Suprapubic skin (tissue), 3 donors: ENCODE results near the gene RANGRF.

Source experiments
- EP300 ChIP-seq: sonication (generic); formaldehyde crosslinking; IDR thresholded peaks from one replicate; pipeline ENCODE4 v1.6.1; 2017; ENCODE audit warnings: antibody characterized with exemption
- POLR2A ChIP-seq, 2 donors: fragments of 450-650 bp; IDR thresholded peaks; one replicate each; pipeline ENCODE4 v1.6.1; 2017; ENCODE audit warnings: antibody characterized with exemption in 2 of 2, mild to moderate bottlenecking in 2 of 2, moderate library complexity in 2 of 2
- TF ChIP-seq, protein P1 (sequence below), 2 donors: fragments of 200-600 bp in 1 of 2; fragments of 450-650 bp in 1 of 2; sonication (generic) in 1 of 2; IDR thresholded peaks; one replicate each; pipeline ENCODE4 v1.5.1; 2016 to 2019; ENCODE audit warnings: antibody characterized with exemption in 2 of 2, mild to moderate bottlenecking in 1 of 2, moderate library complexity in 1 of 2

DNA sequence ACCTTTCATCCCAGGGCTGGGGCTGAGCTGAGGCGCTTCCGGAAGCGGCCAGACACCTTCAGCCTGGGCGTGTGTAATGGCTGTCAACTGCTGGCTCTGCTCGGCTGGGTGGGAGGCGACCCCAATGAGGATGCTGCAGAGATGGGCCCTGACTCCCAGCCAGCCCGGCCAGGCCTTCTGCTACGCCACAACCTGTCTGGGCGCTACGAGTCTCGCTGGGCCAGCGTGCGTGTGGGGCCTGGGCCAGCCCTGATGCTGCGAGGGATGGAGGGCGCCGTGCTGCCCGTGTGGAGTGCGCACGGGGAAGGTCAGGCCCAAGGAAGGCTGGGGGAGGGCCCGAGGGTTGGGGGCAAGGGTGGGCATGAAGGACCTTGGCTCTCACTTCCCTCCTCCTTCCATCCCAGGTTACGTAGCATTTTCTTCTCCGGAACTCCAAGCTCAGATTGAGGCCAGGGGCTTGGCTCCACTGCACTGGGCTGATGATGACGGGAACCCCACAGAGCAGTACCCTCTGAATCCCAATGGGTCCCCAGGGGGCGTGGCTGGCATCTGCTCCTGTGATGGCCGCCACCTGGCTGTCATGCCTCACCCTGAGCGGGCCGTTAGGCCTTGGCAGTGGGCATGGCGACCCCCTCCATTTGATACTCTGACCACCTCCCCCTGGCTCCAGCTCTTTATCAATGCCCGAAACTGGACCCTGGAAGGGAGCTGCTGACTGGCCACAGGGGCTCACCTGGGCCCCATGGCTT lies 19.7 kb upstream of the RANGRF start:
- TF ChIP-seq, protein P1, sequence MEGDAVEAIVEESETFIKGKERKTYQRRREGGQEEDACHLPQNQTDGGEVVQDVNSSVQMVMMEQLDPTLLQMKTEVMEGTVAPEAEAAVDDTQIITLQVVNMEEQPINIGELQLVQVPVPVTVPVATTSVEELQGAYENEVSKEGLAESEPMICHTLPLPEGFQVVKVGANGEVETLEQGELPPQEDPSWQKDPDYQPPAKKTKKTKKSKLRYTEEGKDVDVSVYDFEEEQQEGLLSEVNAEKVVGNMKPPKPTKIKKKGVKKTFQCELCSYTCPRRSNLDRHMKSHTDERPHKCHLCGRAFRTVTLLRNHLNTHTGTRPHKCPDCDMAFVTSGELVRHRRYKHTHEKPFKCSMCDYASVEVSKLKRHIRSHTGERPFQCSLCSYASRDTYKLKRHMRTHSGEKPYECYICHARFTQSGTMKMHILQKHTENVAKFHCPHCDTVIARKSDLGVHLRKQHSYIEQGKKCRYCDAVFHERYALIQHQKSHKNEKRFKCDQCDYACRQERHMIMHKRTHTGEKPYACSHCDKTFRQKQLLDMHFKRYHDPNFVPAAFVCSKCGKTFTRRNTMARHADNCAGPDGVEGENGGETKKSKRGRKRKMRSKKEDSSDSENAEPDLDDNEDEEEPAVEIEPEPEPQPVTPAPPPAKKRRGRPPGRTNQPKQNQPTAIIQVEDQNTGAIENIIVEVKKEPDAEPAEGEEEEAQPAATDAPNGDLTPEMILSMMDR (IDR thresholded peaks at IDR 0.05), result no peak
- no peak for TF ChIP-seq POLR2A (IDR thresholded peaks at IDR 0.05)
- no peak for TF ChIP-seq EP300
